ENCODE results near the gene MAP4K4. TPM values are rescaled to one million over a fixed set of nuclear protein-coding genes. Genes with fewer than 3 reads are reported as not detected.

The MAP4K4 gene
- total and polyA plus RNA-seq, 2 of the 13 experiments (the other 11 are each of a cell fraction or from before 2014, with no cell fraction given) = 105 to 264 TPM

- TF ChIP-seq REST (IDR thresholded peaks at IDR 0.05; ENCODE audit: borderline replicate concordance in 1 of 2, low read depth in 1 of 2, low read length in 2 of 2) = no peak
- no peak for TF ChIP-seq ZNF230 (CRISPR knock-in tag; IDR thresholded peaks at IDR 0.05)
- TF ChIP-seq CEBPB (IDR thresholded peaks at IDR 0.05; ENCODE audit: borderline replicate concordance, low read depth, low read length) = peak; percentile 21; the same call in 1 of the 2 replicates
- no peak for TF ChIP-seq MAFF (IDR thresholded peaks at IDR 0.05; ENCODE audit: low read depth, low read length)
- TF ChIP-seq STAG1 (CRISPR knock-in tag; IDR thresholded peaks at IDR 0.05) = no peak
- TF ChIP-seq, protein P1, sequence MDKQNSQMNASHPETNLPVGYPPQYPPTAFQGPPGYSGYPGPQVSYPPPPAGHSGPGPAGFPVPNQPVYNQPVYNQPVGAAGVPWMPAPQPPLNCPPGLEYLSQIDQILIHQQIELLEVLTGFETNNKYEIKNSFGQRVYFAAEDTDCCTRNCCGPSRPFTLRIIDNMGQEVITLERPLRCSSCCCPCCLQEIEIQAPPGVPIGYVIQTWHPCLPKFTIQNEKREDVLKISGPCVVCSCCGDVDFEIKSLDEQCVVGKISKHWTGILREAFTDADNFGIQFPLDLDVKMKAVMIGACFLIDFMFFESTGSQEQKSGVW (CRISPR knock-in tag; IDR thresholded peaks at IDR 0.05; ENCODE audit: borderline replicate concordance) = no peak
- no peak for TF ChIP-seq ZC3H4 (CRISPR knock-in tag; IDR thresholded peaks at IDR 0.05; ENCODE audit: borderline replicate concordance)
- 0 out of 2 replicates have a peak, but pooled peaks have one; percentile 21 for TF ChIP-seq NCOA2 (CRISPR knock-in tag; IDR thresholded peaks at IDR 0.05)
- no peak for TF ChIP-seq RORA (CRISPR knock-in tag; IDR thresholded peaks at IDR 0.05)
- TF ChIP-seq THAP11 (CRISPR knock-in tag; IDR thresholded peaks at IDR 0.05) = 0 out of 2 replicates have a peak, but pooled peaks have one; percentile 16
- no peak for TF ChIP-seq ZNF160 (CRISPR knock-in tag; IDR thresholded peaks at IDR 0.05)
- TF ChIP-seq CCDC6 (CRISPR knock-in tag; IDR thresholded peaks at IDR 0.05) = no peak
- TF ChIP-seq, protein P2, sequence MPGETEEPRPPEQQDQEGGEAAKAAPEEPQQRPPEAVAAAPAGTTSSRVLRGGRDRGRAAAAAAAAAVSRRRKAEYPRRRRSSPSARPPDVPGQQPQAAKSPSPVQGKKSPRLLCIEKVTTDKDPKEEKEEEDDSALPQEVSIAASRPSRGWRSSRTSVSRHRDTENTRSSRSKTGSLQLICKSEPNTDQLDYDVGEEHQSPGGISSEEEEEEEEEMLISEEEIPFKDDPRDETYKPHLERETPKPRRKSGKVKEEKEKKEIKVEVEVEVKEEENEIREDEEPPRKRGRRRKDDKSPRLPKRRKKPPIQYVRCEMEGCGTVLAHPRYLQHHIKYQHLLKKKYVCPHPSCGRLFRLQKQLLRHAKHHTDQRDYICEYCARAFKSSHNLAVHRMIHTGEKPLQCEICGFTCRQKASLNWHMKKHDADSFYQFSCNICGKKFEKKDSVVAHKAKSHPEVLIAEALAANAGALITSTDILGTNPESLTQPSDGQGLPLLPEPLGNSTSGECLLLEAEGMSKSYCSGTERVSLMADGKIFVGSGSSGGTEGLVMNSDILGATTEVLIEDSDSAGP (CRISPR knock-in tag; IDR thresholded peaks at IDR 0.05; ENCODE audit: borderline replicate concordance) = no peak
- no peak for TF ChIP-seq SRSF4 (IDR thresholded peaks at IDR 0.05; ENCODE audit: low read depth, low read length, poor library complexity, severe bottlenecking)
- no peak for TF ChIP-seq TOE1 (CRISPR knock-in tag; IDR thresholded peaks at IDR 0.05)
- 0 out of 2 replicates have a peak, but pooled peaks have one; percentile 28 for TF ChIP-seq ARID5B (CRISPR knock-in tag; IDR thresholded peaks at IDR 0.05)
- TF ChIP-seq TP53 (CRISPR knock-in tag; conservative IDR thresholded peaks at IDR 0.05) = peak; percentile 99
- 0 out of 2 replicates have a peak, but pooled peaks have one; percentile 28 for TF ChIP-seq ZNF605 (CRISPR knock-in tag; IDR thresholded peaks at IDR 0.05)
- peak; percentile 84 for TF ChIP-seq ZNF652 (CRISPR knock-in tag; IDR thresholded peaks at IDR 0.05; ENCODE audit: borderline replicate concordance, low read depth)
- no peak for TF ChIP-seq HNRNPK (IDR thresholded peaks at IDR 0.05; ENCODE audit: low read depth, low read length, poor library complexity, severe bottlenecking)
- TF ChIP-seq HOXA3 (CRISPR knock-in tag; IDR thresholded peaks at IDR 0.05) = 0 out of 2 replicates have a peak, but pooled peaks have one; percentile 18
Measured at GRCh38 chr2:101704046-101704466, 6.5 kb downstream of the MAP4K4 start (continued).
